Measurements from ENCODE around the gene WDR81.

GRCh38 chr17:1710807-1711553 is 13.5 kb upstream of the WDR81 start:
- TF ChIP-seq CTCF (IDR thresholded peaks at IDR 0.05) (no peak), POLR2A (IDR thresholded peaks at IDR 0.05) (no peak)

Measured in Peyer's patch (tissue), 4 donors.